HG03045 (cell line): ENCODE data around the gene PRSS3.
"Not testable (repeated sequence)": the region's sequence is repeated elsewhere in the genome, so short reads cannot be mapped to it uniquely, and the experiment has no call there.

Source experiments
- ATAC-seq: cut with Tn5 transposase; IDR thresholded peaks from one replicate; pipeline ENCODE4 v1.9.1; 2021; ENCODE audit warnings: mild to moderate bottlenecking, moderate library complexity; ENCODE audit not compliant: unreplicated experiment

PRSS3 gene

GRCh38 chr9:33795281-33795680, at the start of gene PRSS3:
PRSS3 (plus strand) TSS chr9:33795561; CDS start chr9:33795574, 13 bp downstream.
- no peak for ATAC-seq

- no peak for ATAC-seq
These were observed 46.6 kb upstream of the PRSS3 start for GRCh38 chr9:33748633-33749304.

- ATAC-seq: not testable (repeated sequence)
These were observed 46.1 kb upstream of the PRSS3 start for GRCh38 chr9:33749305-33749654.

- ATAC-seq: no peak
These were observed 45.0 kb upstream of the PRSS3 start for GRCh38 chr9:33750307-33750838.

GRCh38 chr9:33750839-33751339, 44.5 kb upstream of the PRSS3 start:
- ATAC-seq: no peak

GRCh38 chr9:33751536-33752129, 43.7 kb upstream of the PRSS3 start:
- ATAC-seq: no peak

- ATAC-seq: no peak
These were observed 43.2 kb upstream of the PRSS3 start for GRCh38 chr9:33752130-33752637.

GRCh38 chr9:33752789-33753188, 42.6 kb upstream of the PRSS3 start:
- ATAC-seq: not testable (repeated sequence)

- not testable (repeated sequence) for ATAC-seq
These were observed 35.7 kb upstream of the PRSS3 start for GRCh38 chr9:33759648-33760047.

- ATAC-seq: no peak
These were observed 33.0 kb upstream of the PRSS3 start for GRCh38 chr9:33762343-33762742.

GRCh38 chr9:33763709-33764108, 31.7 kb upstream of the PRSS3 start:
- not testable (repeated sequence) for ATAC-seq

- ATAC-seq: no peak
These were observed 29.9 kb upstream of the PRSS3 start for GRCh38 chr9:33765411-33765810.

GRCh38 chr9:33770156-33770880, 25.0 kb upstream of the PRSS3 start:
- not testable (repeated sequence) for ATAC-seq

- not testable (repeated sequence) for ATAC-seq
These were observed 22.2 kb upstream of the PRSS3 start for GRCh38 chr9:33773135-33773534.

- ATAC-seq: not testable (repeated sequence)
These were observed 21.2 kb upstream of the PRSS3 start for GRCh38 chr9:33774074-33774659.

GRCh38 chr9:33776578-33776977, 18.8 kb upstream of the PRSS3 start:
- ATAC-seq: no peak

- no peak for ATAC-seq
These were observed 16.5 kb upstream of the PRSS3 start for GRCh38 chr9:33778700-33779351.

GRCh38 chr9:33780276-33780675, 15.1 kb upstream of the PRSS3 start:
- no peak for ATAC-seq

- no peak for ATAC-seq
These were observed 13.6 kb upstream of the PRSS3 start for GRCh38 chr9:33781736-33782135.

GRCh38 chr9:33782395-33783152, 12.8 kb upstream of the PRSS3 start:
- no peak for ATAC-seq
